Measurements from ENCODE around the gene FAM156B.
A peak's percentile ranks its signal among the peaks of the same experiment; 100 is the strongest.
"Not testable (repeated sequence)": the region's sequence is repeated elsewhere in the genome, so short reads cannot be mapped to it uniquely, and the experiment has no call there.

FAM156B gene

DNA sequence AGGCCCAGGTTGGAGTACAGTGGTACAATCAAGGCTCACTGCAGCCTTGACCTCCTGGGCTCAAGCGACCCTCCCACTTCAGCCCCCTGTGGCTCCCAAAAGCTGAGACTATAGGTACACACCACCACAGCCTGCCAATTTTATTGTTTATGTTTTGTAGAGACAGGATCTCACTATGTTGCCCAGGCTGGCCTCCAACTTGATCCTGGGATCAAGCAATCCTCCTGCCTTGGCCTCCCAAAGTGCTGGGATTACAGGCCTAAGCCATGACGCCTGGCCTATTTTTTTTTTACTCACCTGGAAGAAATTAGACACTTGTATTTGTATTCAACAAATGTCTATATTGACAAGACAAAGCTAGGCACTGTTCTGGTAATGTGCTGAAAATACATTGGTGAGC lies 36.1 kb downstream of the FAM156B start:
- FAIRE-seq = no peak
- no peak for TF ChIP-seq CTCF (IDR thresholded peaks at IDR 0.05; ENCODE audit: insufficient read depth, missing control alignments)
- no peak for DNase-seq (ENCODE audit: insufficient read length, low spot score)

DNA sequence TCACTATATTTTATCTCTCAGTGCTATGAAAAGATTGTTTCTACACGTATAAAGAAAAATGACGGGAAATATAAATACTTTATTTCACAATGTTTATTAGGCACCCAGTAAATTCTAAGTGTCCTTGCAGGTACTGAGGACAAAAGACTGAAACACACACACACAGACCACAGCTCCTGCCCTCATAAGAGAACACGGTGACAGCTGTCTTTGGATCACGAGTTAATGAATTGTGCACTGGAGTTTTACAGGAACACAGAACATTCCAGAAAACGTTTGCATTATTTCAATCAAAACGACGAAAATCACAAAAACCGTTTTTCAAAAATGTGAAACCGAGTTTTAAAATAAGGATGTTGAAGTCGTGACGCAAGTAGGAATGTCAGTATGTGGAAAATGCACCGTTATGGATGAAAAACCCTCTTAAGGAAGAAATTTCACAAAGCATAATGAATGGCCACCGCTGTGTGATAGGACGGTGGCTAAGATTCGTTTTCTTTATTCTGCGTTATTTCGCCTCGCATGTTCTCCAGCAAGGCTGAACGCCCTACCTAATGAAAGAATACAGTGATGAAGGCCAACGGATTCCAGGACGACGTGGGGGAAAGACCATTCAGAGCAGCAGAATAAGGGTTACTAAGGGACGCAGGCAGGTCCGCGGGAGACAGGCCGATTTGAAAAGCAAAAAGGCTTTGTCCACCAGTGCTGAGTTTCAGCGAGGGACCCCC lies 37.0 kb downstream of the FAM156B start:
- TF ChIP-seq CTCF (IDR thresholded peaks at IDR 0.05; ENCODE audit: insufficient read depth, missing control alignments) = no peak
- no peak for DNase-seq (ENCODE audit: insufficient read length, low spot score)
- FAIRE-seq = no peak

GRCh38 chrX:52934704-52935469 lies 37.8 kb downstream of the FAM156B start:
- peak; percentile 63 for TF ChIP-seq CTCF (IDR thresholded peaks at IDR 0.05; ENCODE audit: insufficient read depth, missing control alignments)
- no peak for FAIRE-seq
- peak; percentile 40 for DNase-seq (ENCODE audit: insufficient read length, low spot score)

DNA sequence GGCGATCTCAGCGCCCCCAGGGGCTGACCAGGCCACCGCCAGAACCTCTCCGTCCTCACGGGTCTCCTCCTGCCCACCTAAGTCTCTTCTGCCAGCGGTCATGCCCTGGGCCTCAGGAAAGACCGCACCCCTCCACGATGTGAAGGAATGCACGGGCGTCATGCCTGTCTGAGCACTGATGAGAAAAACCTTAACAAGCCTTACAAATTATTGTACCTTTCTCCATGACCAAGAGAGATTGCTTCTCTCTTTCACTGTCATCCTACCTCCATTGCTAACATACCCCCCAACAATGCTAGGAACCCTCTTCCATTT lies 38.3 kb downstream of the FAM156B start:
- not testable (repeated sequence) for DNase-seq (ENCODE audit: insufficient read length, low spot score); FAIRE-seq

DNA sequence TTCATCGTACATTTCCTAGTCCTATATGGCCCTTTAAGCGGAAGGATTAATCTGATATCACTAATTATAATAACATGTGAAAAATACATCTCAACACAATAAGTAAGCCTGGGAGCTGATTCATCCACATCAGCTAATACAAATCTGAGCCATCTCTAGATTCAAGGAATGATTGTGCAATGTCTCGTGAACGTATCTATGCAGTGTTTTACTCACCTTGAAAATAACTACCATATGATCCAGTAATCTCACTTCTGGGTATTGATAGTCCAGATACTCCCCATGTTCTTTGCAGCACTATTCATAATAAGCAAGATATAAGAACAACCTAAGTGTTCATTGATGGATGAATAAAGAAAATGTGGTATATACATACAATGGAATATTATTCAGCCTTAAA lies 43.6 kb downstream of the FAM156B start:
- not testable (repeated sequence) for DNase-seq (ENCODE audit: insufficient read length, low spot score)
- FAIRE-seq = peak; percentile 44

GRCh38 chrX:52941728-52942127 lies 44.6 kb downstream of the FAM156B start:
- DNase-seq (ENCODE audit: insufficient read length, low spot score); FAIRE-seq: not testable (repeated sequence)

- not testable (repeated sequence) for FAIRE-seq; DNase-seq (ENCODE audit: insufficient read length, low spot score)
These were observed 48.8 kb downstream of the FAM156B start for GRCh38 chrX:52945838-52946494.

- not testable (repeated sequence) for FAIRE-seq; DNase-seq (ENCODE audit: insufficient read length, low spot score)
These were observed 50.4 kb downstream of the FAM156B start for GRCh38 chrX:52947501-52947900.

DNA sequence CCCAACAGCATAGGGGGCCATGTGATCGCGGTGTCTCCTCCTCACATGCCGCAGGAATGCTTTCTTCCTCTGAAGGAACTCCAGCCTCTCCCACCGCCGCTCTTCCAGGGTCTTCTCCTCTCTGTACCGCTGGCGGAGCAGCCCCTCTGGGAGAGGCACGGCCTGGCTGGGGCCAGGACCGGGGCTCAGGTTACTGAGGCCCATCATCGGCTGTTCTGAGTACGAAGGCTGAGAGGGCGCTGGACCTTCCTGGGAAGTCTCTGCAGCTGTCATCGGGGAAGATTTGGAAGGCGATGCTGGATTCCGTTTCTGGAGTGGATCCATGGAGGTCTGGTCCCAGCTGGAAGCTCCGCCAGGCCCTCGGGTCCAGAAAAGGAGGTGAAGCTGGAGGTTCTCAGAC lies 51.1 kb downstream of the FAM156B start:
- FAIRE-seq; DNase-seq (ENCODE audit: insufficient read length, low spot score): not testable (repeated sequence)

DNA sequence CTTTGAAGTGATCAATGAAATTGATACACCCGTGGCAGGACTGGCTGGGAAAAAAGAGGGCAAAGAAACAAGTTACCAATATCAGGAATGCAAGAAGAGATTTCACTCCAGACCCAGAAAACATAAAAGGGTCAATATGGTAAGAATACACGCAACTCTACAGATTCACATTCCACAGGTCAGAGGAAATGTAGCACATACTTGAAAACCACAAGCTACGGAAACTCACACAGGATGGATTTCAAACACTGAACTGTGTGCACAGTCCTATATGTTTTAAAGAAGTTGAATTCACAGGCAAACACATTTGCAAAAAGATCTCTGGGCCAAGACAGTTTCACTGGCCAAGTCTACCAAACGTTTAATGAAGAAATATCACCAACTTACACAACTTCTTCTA lies 52.2 kb downstream of the FAM156B start:
- FAIRE-seq; DNase-seq (ENCODE audit: insufficient read length, low spot score): not testable (repeated sequence)

GRCh38 chrX:52949884-52950283 lies 52.8 kb downstream of the FAM156B start:
- not testable (repeated sequence) for FAIRE-seq; DNase-seq (ENCODE audit: insufficient read length, low spot score)

All from D721Med (cell line).